HT-29 (cell line): Measurements from ENCODE around the gene RALGPS1. TPM values are rescaled to one million over a fixed set of nuclear protein-coding genes. Genes with fewer than 3 reads are reported as not detected.

Source experiments
- DNase-seq: peaks from one replicate; pipeline ENCODE4 v3.0.0-alpha.2; 2015; ENCODE audit warnings: low spot score
- total RNA-seq: library from RNA; depleted of rRNA; stranded (reverse); fragments of >200 nt; shearing (Covaris generic); gene quantifications from 2 replicates; pipeline ENCODE4 v1.2.3, GENCODE V29; 2014

The RALGPS1 gene
- total RNA-seq, 1 experiment from 2014 or later, result 12.4 TPM

DNA sequence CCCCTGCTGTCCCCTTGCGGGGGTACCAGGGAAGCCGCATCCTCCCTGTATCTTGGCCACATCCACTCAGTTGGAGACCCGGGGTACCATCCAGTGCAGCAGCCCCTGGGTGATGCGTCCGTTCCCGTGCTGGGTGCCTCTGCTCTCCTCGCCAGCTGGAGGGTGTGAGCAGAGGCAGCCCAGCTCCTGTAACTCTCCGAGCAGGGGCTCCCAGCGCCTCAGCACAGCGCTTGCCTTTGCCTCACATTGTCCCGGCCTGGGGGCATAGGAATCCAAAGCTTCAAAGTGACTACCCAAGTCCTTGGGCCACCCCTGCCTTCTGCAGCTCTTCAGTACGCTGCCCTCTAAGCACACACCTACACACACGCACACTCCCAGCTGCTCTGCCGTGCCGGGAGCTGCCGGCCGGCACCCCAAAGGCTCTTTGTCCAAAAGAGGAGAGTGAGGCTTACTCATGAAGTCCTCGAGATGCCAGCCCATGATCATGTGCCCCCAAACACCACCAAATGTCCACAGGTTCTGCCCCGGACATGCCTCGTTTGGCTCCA, 207.1 kb downstream of the RALGPS1 start:
- DNase-seq, result no peak

GRCh38 chr9:127122176-127123063, 207.8 kb downstream of the RALGPS1 start, which contains the start of gene ANGPTL2:
Gene ANGPTL2, minus strand, starts transcription at chr9:127122635. Its CDS starts 13,904 bp downstream, at chr9:127108731.
- peak; percentile 22 for DNase-seq

GRCh38 chr9:127123064-127123890, 208.7 kb downstream of the RALGPS1 start:
- peak; percentile 43 for DNase-seq

DNA sequence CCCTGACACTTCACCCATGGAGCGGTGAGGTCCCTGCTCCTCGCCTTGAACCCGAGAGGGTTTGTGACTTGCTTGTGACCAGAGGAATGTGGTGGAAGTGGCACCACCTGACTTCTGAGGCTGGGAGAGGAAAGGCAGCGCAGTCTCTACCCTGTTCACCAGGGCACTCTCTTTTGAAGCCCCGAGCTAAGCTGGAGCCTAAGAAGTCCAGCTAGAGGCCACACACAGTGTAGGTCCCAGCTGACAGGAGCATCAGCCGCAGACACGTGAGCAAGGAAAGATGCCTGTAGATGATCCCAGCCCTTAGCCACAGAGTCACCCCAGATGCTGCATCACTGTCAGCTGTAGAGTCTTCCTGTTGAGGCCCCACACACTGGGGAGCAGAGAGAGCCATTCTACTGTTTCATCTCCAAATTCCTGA, 209.5 kb downstream of the RALGPS1 start:
- DNase-seq, result no peak

- DNase-seq, result no peak
Observed at GRCh38 chr9:127124792-127125191, 210.2 kb downstream of the RALGPS1 start.

DNA sequence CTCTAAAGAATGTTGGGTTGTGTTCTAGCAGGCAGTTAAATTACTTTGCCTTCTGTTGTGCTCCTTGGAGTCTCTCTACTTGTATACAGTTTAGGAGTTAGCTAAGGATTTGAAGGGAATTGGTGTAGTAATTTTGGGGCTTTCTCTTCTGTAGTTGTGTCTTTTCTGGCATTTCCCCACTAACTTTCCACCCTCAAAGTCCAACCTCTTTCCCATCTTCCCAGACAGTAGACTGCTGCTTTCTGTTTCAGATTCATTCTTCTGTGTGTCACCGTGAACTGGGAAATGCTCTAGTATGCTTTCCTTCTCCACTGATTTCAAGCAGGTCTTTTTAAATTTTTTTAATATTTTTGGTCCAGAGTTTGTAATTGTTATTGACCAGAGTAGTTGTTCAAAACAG, 212.4 kb downstream of the RALGPS1 start:
- DNase-seq, result no peak

DNA sequence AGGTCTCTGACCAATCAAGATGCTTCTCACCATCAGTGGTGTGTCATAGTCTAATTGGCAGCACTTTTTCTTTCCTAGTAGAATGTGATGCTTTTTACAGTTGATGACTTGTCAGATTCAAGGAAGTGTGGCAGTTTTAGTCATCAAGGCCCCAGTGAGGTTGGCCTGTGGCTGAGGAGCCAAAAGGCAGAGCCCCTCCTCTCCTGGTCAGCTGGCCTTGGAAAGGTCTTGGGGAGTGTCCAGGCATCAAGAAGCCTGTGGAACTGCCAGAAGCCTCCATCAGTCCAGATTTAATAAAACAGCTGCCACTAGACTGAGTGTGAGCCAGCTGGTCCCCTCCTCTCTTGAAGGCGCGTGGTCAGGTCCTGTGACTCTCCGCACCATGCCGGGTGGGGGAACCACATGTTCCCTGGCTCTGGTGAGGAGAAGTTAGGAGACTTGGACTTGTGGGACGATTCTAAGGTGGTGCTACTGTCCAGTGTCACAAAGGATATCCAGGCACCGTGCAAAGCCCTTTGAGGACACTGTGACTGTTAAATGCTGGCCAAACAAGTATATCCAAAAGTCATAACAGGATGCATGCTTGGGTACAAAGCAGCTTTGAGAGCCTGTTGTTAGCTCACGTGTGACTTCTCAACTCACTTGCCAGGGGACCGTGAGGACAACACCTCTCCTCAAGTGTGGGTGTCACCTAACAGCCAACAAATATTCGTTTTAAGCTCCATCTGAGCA, 213.9 kb downstream of the RALGPS1 start:
- DNase-seq, result no peak

- DNase-seq, result no peak
Observed at GRCh38 chr9:127129073-127129717, 214.6 kb downstream of the RALGPS1 start.

GRCh38 chr9:127129718-127130085, 215.1 kb downstream of the RALGPS1 start:
- DNase-seq, result no peak

GRCh38 chr9:127130235-127130634, 215.7 kb downstream of the RALGPS1 start:
- DNase-seq, result no peak

- no peak for DNase-seq
Observed at GRCh38 chr9:127130661-127131538, 216.3 kb downstream of the RALGPS1 start.

GRCh38 chr9:127131871-127132270, 217.3 kb downstream of the RALGPS1 start:
- no peak for DNase-seq

- no peak for DNase-seq
Observed at GRCh38 chr9:127132375-127132774, 217.8 kb downstream of the RALGPS1 start.

- DNase-seq, result peak; percentile 35
Observed at GRCh38 chr9:127132921-127133647, 218.5 kb downstream of the RALGPS1 start.

DNA sequence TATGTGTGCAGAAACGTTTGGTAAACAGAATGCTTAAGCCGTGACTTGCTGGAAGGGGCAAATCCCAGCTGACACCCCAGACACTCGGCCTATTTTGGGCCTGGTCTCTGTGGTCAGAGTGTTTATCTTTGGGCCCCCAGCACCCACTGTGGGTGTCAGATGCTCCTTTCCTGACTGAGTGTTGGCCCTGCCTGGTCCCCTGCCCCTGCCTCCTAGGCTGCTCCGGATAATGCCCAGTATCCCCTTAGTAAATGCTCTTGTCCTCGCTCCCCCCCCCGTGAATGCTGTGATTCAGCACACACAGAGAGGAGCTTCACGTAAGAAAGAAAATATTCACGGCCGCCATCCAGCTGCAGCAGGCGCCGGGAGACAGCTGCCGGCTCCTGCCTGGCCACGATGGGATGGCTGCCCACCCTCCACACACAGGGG, 219.2 kb downstream of the RALGPS1 start:
- no peak for DNase-seq

- DNase-seq, result no peak
Observed at GRCh38 chr9:127135056-127135745, 220.6 kb downstream of the RALGPS1 start.

- DNase-seq, result no peak
Observed at GRCh38 chr9:127136081-127136879, 221.7 kb downstream of the RALGPS1 start.
